K562 (cell line): Measurements from ENCODE around the gene A1BG. TPM values are rescaled to one million over a fixed set of nuclear protein-coding genes. Genes with fewer than 3 reads are reported as not detected.

Source experiments
- CCAR2 ChIP-seq: fragments of 200-400 bp; formaldehyde crosslinking; IDR thresholded peaks from 2 replicates; pipeline ENCODE4 v1.6.1; 2017; ENCODE audit warnings: mild to moderate bottlenecking, low read depth, low read length
- CHD7 ChIP-seq: fragments of 200-600 bp; sonication (generic); IDR thresholded peaks from one replicate; pipeline ENCODE4 v1.6.1; 2012; ENCODE audit warnings: mild to moderate bottlenecking, low read depth, low read length, inconsistent platforms
- COPS2 ChIP-seq: fragments of 450-650 bp; conservative IDR thresholded peaks from 2 replicates; pipeline ENCODE4 v1.6.1; 2016; ENCODE audit warnings: mild to moderate bottlenecking, moderate library complexity
- EP400 ChIP-seq: fragments of 450-650 bp; IDR thresholded peaks from 2 replicates; pipeline ENCODE4 v1.6.1; 2017; ENCODE audit warnings: antibody characterized with exemption, mild to moderate bottlenecking, moderate library complexity
- EZH2 ChIP-seq: IDR thresholded peaks from 2 replicates; pipeline ENCODE4 v1.6.1; 2012; ENCODE audit warnings: low read depth, mild to moderate bottlenecking, inconsistent platforms, low read length, borderline replicate concordance
- HDAC6 ChIP-seq: IDR thresholded peaks from 2 replicates; pipeline ENCODE4 v1.6.1; 2012; ENCODE audit warnings: low read depth, mild to moderate bottlenecking, control low read depth, inconsistent platforms, low read length, moderate library complexity
- PML ChIP-seq: IDR thresholded peaks from 2 replicates; pipeline ENCODE4 v1.6.1; 2012; ENCODE audit warnings: low read length, inconsistent platforms
- RBM25 ChIP-seq: fragments of 200-400 bp; formaldehyde crosslinking; IDR thresholded peaks from 2 replicates; pipeline ENCODE4 v1.6.1; 2018; ENCODE audit warnings: low read length, low read depth, moderate library complexity; ENCODE audit not compliant: severe bottlenecking
- SREBF2 ChIP-seq: sonication (generic); formaldehyde crosslinking; IDR thresholded peaks from 2 replicates; pipeline ENCODE4 v1.4.0; 2020; ENCODE audit warnings: mild to moderate bottlenecking, missing genetic modification reagents
- ZC3H11A ChIP-seq: IDR thresholded peaks from 2 replicates; pipeline ENCODE4 v1.6.1; 2012; ENCODE audit warnings: low read depth, low read length, improper control_type of control experiment
- ZNF41 ChIP-seq: fragments of 250-450 bp; sonication (Bioruptor Pico); conservative IDR thresholded peaks from 2 replicates; pipeline ENCODE4 v1.4.0; 2020; ENCODE audit warnings: mild to moderate bottlenecking
- ZNF57 ChIP-seq: fragments of 450-650 bp; formaldehyde crosslinking; IDR thresholded peaks from 2 replicates; pipeline ENCODE4 v1.4.0; 2020; ENCODE audit warnings: mild to moderate bottlenecking, moderate library complexity
- ZSCAN29 ChIP-seq: fragments of 450-650 bp; IDR thresholded peaks from 2 replicates; pipeline ENCODE4 v1.6.1; 2017
- polyA plus RNA-seq, 8 experiments: library from polyadenylated mRNA; depleted of rRNA in 4 of 8; stranded (reverse) in 5 of 8; unstranded in 3 of 8; fragments of >200 nt; fragmentation: Nextera tagmentation in 2 of 8; fragmentation: Illumina TruSeq in 1 of 8; extraction: Ambion mirVana in 2 of 8; extraction: Trizol in 1 of 8; gene quantifications; 2 replicates each; pipeline versions ENCODE4 v1.2.1 to v1.2.3, GENCODE V29; 2011 to 2014; ENCODE audit warnings: inconsistent platforms in 1 of 8, missing spikeins in 1 of 8
- total RNA-seq, 7 experiments: library from RNA; depleted of rRNA in 6 of 7; stranded (reverse); fragments of >200 nt in 6 of 7; fragmentation: Illumina TruSeq in 2 of 7; extraction: Trizol in 2 of 7; gene quantifications; 2 replicates each; pipeline versions ENCODE4 v1.2.1 to v1.2.3, GENCODE V29; 2011 to 2021; ENCODE audit warnings: low replicate concordance in 1 of 7
- TF ChIP-seq, protein P1 (sequence below): fragments of 450-650 bp; IDR thresholded peaks from 2 replicates; pipeline ENCODE4 v1.6.1; 2018; ENCODE audit not compliant: partially characterized antibody

The A1BG gene
- total and polyA plus RNA-seq, 9 of the 15 experiments (the other 6 are each of a cell fraction or from before 2014, with no cell fraction given) = 0.10 to 19.8 (median 2.6) TPM

DNA sequence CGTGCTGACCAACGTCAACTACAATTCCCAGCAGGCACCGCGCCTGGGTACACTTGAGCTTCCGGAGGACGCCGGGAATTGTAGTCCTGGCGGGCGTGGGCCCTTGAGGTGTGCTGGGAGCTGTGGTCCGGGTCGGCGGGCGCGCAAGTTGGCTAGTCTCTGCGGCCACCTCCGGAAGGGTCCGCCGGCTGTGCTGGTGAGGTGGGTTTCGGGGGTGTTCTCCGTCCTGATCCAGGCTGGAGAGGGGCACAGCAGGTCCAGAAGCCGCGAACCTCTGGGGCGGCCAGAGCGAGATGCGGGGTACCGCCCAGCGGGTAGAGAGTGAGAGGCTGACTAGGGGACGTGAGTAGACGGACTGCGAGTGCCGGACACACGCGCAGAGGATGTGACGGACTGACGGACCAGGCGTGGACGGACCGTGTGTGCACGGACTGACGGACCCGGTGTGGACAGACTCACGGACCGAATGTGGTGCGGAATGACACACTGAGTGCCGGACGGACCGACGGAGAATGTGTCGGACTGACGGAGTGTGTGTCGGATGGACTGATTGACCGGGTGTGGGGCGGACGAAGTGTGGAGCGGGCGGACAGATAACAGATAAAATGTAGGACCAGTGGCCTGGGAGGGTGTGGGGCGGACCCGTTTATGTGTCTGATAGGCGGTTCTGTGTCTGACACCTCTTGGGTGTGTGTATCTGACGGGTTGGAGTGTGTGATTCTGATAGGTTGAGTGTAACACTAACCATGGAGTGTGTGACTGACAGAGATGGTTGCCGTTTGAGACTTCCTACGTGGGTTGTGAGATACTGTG lies 26.2 kb downstream of the A1BG start, which contains the start of gene ZSCAN22 (continued):
- TF ChIP-seq CHD7 = no peak
- no peak; the same call in 1 of the 2 replicates for TF ChIP-seq ZC3H11A
- peak; percentile 80 for TF ChIP-seq ZSCAN29
- no peak for TF ChIP-seq CCAR2
- no peak for TF ChIP-seq HDAC6
- TF ChIP-seq, protein P1, sequence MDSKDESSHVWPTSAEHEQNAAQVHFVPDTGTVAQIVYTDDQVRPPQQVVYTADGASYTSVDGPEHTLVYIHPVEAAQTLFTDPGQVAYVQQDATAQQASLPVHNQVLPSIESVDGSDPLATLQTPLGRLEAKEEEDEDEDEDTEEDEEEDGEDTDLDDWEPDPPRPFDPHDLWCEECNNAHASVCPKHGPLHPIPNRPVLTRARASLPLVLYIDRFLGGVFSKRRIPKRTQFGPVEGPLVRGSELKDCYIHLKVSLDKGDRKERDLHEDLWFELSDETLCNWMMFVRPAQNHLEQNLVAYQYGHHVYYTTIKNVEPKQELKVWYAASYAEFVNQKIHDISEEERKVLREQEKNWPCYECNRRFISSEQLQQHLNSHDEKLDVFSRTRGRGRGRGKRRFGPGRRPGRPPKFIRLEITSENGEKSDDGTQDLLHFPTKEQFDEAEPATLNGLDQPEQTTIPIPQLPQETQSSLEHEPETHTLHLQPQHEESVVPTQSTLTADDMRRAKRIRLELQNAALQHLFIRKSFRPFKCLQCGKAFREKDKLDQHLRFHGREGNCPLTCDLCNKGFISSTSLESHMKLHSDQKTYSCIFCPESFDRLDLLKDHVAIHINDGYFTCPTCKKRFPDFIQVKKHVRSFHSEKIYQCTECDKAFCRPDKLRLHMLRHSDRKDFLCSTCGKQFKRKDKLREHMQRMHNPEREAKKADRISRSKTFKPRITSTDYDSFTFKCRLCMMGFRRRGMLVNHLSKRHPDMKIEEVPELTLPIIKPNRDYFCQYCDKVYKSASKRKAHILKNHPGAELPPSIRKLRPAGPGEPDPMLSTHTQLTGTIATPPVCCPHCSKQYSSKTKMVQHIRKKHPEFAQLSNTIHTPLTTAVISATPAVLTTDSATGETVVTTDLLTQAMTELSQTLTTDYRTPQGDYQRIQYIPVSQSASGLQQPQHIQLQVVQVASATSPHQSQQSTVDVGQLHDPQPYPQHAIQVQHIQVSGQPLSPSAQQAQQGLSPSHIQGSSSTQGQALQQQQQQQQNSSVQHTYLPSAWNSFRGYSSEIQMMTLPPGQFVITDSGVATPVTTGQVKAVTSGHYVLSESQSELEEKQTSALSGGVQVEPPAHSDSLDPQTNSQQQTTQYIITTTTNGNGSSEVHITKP = peak; percentile 57
- TF ChIP-seq EP400 = peak; percentile 92
- no peak for TF ChIP-seq ZNF57 (CRISPR knock-in tag)
- TF ChIP-seq EZH2 = no peak
- TF ChIP-seq SREBF2 (CRISPR knock-in tag) = no peak
- peak; percentile 61 for TF ChIP-seq PML
- TF ChIP-seq RBM25 = no peak
- TF ChIP-seq COPS2 = no peak
- no peak for TF ChIP-seq ZNF41 (CRISPR knock-in tag)
